H1 (cell line): ENCODE measurements around the gene ARHGEF19. TPM values are rescaled to one million over a fixed set of nuclear protein-coding genes. Genes with fewer than 3 reads are reported as not detected.

ENCODE experiments used
- CBX5 ChIP-seq: fragments of 300-800, 300-1000 bp; sonication (generic); IDR thresholded peaks from 2 replicates; pipeline ENCODE4 v1.7.1; 2016; ENCODE audit warnings: antibody characterized with exemption, low read length, low read depth
- CEBPB ChIP-seq: IDR thresholded peaks from 2 replicates; pipeline ENCODE4 v1.6.1; 2012; ENCODE audit warnings: low read depth, low read length
- CHD2 ChIP-seq: IDR thresholded peaks from 2 replicates; pipeline ENCODE4 v1.6.1; 2012; ENCODE audit warnings: low read length, improper control_type of control experiment
- NANOG ChIP-seq: IDR thresholded peaks from 2 replicates; pipeline ENCODE4 v1.6.1; 2011; ENCODE audit warnings: low read length, low read depth, mild to moderate bottlenecking, inconsistent platforms; ENCODE audit not compliant: insufficient read depth, poor library complexity, severe bottlenecking
- POLR2AphosphoS5 ChIP-seq: IDR thresholded peaks from 2 replicates; pipeline ENCODE4 v1.6.1; 2011; ENCODE audit warnings: low read depth, low read length
- RNF2 ChIP-seq: fragments of 200-900, 300-1000 bp; sonication (generic); IDR thresholded peaks from 2 replicates; pipeline ENCODE4 v1.7.1; 2016; ENCODE audit warnings: borderline replicate concordance, low read depth, mild to moderate bottlenecking, antibody characterized with exemption, low read length; ENCODE audit not compliant: poor library complexity, severe bottlenecking; ENCODE audit errors: missing control alignments
- SP2 ChIP-seq: IDR thresholded peaks from 2 replicates; pipeline ENCODE4 v1.6.1; 2012; ENCODE audit warnings: mild to moderate bottlenecking, low read length, inconsistent platforms
- polyA plus RNA-seq, 7 experiments: library from polyadenylated mRNA; depleted of rRNA in 3 of 7; stranded (reverse) in 5 of 7; unstranded in 2 of 7; fragments of >200 nt in 5 of 7; fragments of 200-250 nt in 2 of 7; gene quantifications; 1 replicate in 5 of 7; 2 replicates in 1 of 7; 4 replicates in 1 of 7; pipeline versions ENCODE4 v1.2.1 to v1.2.3, GENCODE V29; 2011 to 2013; ENCODE audit warnings: missing spikeins in 2 of 7, mixed read lengths in 2 of 7
- total RNA-seq: library from RNA; stranded (reverse); fragmentation: NEBNext Ultra II Directional; extraction: Animal tissue kit (Norgen Biotek cat#: 25700); gene quantifications from 2 replicates; pipeline ENCODE4 v1.2.1, GENCODE V29; 2021

Gene ARHGEF19
- total and polyA plus RNA-seq, 2 of the 8 experiments (the other 6 are each of a cell fraction or from before 2014, with no cell fraction given): 47.5 to 56.4 TPM

GRCh38 chr1:16218014-16218673, 5.7 kb upstream of the ARHGEF19 start (continued):
- TF ChIP-seq CHD2 (no peak), RNF2 (no peak), SP2 (no peak), POLR2AphosphoS5 (no peak), CBX5 (no peak), CEBPB (no peak), NANOG (no peak)
